GM12801 (cell line): ENCODE measurements around the gene LY6G6F.

ENCODE experiments used
- CTCF ChIP-seq: IDR thresholded peaks from one replicate; pipeline ENCODE4 v1.5.1; 2011; ENCODE audit warnings: control low read depth; ENCODE audit not compliant: insufficient read length; ENCODE audit errors: extremely low read depth

LY6G6F gene

GRCh38 chr6:31691564-31692108, 15.0 kb upstream of the LY6G6F start:
- no peak for TF ChIP-seq CTCF

DNA sequence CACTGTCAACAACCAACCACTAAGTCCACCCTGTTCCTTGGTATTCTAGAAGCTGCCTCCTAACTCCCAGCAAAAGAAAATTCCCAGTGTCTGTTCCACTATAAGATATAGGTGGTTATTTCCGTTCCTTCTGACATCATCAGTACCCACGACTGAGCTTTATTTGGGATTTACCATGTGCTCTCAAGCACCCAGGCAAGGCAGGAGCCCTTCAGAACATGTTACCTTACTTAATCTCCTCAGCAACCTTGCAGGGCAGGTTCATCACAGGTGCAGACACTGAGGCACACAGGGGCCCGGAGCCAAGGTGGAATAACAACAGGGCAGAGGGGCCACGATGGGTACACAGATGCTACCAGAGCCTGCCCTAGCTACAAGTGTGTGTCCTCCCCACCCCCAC, 14.3 kb upstream of the LY6G6F start:
- no peak for TF ChIP-seq CTCF

- TF ChIP-seq CTCF: no peak
Observed at GRCh38 chr6:31692886-31693285, 13.8 kb upstream of the LY6G6F start.

GRCh38 chr6:31693535-31693934, 13.1 kb upstream of the LY6G6F start:
- no peak for TF ChIP-seq CTCF

- no peak for TF ChIP-seq CTCF
Observed at GRCh38 chr6:31697555-31697954, 9.1 kb upstream of the LY6G6F start.

DNA sequence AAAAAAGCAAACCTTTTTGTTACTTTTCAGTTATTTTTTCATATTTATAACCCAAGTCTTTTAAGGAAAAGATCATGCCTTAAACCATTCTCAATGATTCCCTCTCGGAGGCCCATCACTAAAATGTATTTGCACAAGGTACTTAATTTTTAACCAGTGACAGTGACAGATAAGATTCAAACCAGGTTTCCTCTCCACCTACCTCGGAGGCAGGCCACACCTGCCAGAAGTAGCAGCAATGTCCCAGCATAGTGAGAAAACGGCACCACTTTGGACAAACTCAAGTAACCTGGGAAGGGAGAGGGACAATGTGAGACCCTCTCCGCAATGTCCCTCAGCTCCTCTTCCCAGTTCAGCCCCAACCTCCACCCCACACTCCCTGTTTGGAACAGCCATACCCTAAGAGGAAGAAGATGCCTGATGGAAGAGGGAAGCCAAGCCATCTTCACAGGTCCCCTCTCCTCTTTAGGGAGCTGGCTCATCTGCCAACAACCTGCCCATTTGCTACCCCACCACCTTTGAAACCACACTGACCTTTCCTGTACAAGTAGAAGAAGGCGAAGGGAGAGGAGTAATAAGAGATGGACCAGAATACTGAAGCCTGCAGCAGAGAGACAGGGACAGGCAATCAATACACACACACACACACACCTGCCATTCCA, 5.8 kb upstream of the LY6G6F start:
- TF ChIP-seq CTCF: no peak

- TF ChIP-seq CTCF: no peak
Observed at GRCh38 chr6:31701666-31702404, 4.8 kb upstream of the LY6G6F start.
